OCI-LY7 (cell line): Measurements from ENCODE around the gene FBXL22. TPM values are rescaled to one million over a fixed set of nuclear protein-coding genes. Genes with fewer than 3 reads are reported as not detected.
"Not testable (repeated sequence)": the region's sequence is repeated elsewhere in the genome, so short reads cannot be mapped to it uniquely, and the experiment has no call there.

Experiments used
- BruUV-seq: library from RNA; stranded (reverse); fragments of 400-500 nt; replicated peaks from 2 replicates; lab custom pipeline; 2021; lab: Mats Ljungman, UMichigan
- CTCF ChIA-PET: fragments of 300-600 bp; sonication (Branson Sonifier 250); formaldehyde crosslinking; loops from one replicate; lab custom pipeline; 2022; ENCODE audit warnings: antibody characterized with exemption; ENCODE audit not compliant: unreplicated experiment; lab: Charles Lee
- POLR2A ChIA-PET: fragments of 300-600 bp; sonication (Branson Sonifier 250); formaldehyde crosslinking; loops from one replicate; lab custom pipeline; 2022; ENCODE audit warnings: antibody characterized with exemption; lab: Charles Lee
- DNase-seq: peaks from one replicate; pipeline ENCODE4 v3.0.0-alpha.2; 2015; ENCODE audit warnings: low spot score
- H2AFZ ChIP-seq: fragments of 200-600 bp; sonication (generic), shearing (Covaris generic); 2 replicates; pipeline ENCODE4 v1.6.1; 2014; ENCODE audit warnings: mild to moderate bottlenecking, antibody characterized with exemption, low read length, moderate library complexity
- H3K27ac ChIP-seq: fragments of 200-600 bp; sonication (generic); 2 replicates; pipeline ENCODE4 v1.5.1; 2014; ENCODE audit warnings: mixed run types, low read depth, mild to moderate bottlenecking, moderate library complexity, low read length, inconsistent platforms; ENCODE audit not compliant: poor library complexity, severe bottlenecking
- H3K36me3 ChIP-seq: fragments of 200-600 bp; sonication (generic); 2 replicates; pipeline ENCODE4 v1.6.1; 2014; ENCODE audit warnings: mild to moderate bottlenecking, antibody characterized with exemption, low read length, moderate library complexity, mixed read lengths; ENCODE audit not compliant: insufficient read depth
- H3K4me1 ChIP-seq: fragments of 200-600 bp; sonication (generic); 2 replicates; pipeline ENCODE4 v1.5.1; 2014; ENCODE audit warnings: mild to moderate bottlenecking, low read length; ENCODE audit not compliant: insufficient read depth, poor library complexity, severe bottlenecking
- H3K4me2 ChIP-seq: fragments of 200-600 bp; sonication (generic); 2 replicates; pipeline ENCODE4 v1.6.1; 2014; ENCODE audit warnings: mild to moderate bottlenecking, low read length
- H3K4me3 ChIP-seq: fragments of 200-600 bp; sonication (generic); 2 replicates; pipeline ENCODE4 v1.5.1; 2014; ENCODE audit warnings: mild to moderate bottlenecking, low read depth, low read length; ENCODE audit not compliant: poor library complexity, severe bottlenecking
- H3K79me2 ChIP-seq: fragments of 200-600 bp; sonication (generic); 2 replicates; pipeline ENCODE4 v1.6.1; 2016; ENCODE audit warnings: low read depth, mild to moderate bottlenecking, low read length, moderate library complexity, mixed read lengths; ENCODE audit not compliant: insufficient read depth
- H3K9me2 ChIP-seq: fragments of 200-600 bp; sonication (generic); 2 replicates; pipeline ENCODE4 v1.6.1; 2016; ENCODE audit warnings: mild to moderate bottlenecking, low read length, mixed read lengths; ENCODE audit not compliant: insufficient read depth
- H3K9me3 ChIP-seq: fragments of 200-600 bp; sonication (generic); 2 replicates; pipeline ENCODE4 v1.6.1; 2014; ENCODE audit warnings: mild to moderate bottlenecking, mixed run types, low read length, mixed read lengths
- H4K20me1 ChIP-seq: fragments of 200-600 bp; sonication (generic); 2 replicates; pipeline ENCODE4 v1.6.1; 2014; ENCODE audit warnings: mild to moderate bottlenecking, antibody characterized with exemption, low read length, moderate library complexity, mixed read lengths; ENCODE audit not compliant: insufficient read depth
- EZH2phosphoT487 ChIP-seq: fragments of 200-600 bp; sonication (generic); IDR thresholded peaks from 2 replicates; pipeline ENCODE4 v1.6.1; 2018; ENCODE audit warnings: low read depth, borderline replicate concordance, mild to moderate bottlenecking, mixed run types, antibody characterized with exemption, low read length, moderate library complexity, mixed read lengths
- intact Hi-C: fragments of 100-400 bp; cut with micrococcal nuclease; formaldehyde crosslinking; loops from one replicate; pipeline ENCODE4 v1.10.0; 2022; ENCODE audit not compliant: unreplicated experiment
- total RNA-seq, 2 experiments: library from RNA; depleted of rRNA in 1 of 2; stranded (reverse); fragments of >200 nt in 1 of 2; shearing (Covaris generic) in 1 of 2; gene quantifications; 2 replicates each; pipeline ENCODE4 v1.2.3, GENCODE V29; 2014 to 2022
- TF ChIP-seq, protein P1 (sequence below): fragments of 200-600 bp; sonication (generic); conservative IDR thresholded peaks from 2 replicates; pipeline ENCODE4 v1.5.1; 2014; ENCODE audit warnings: mild to moderate bottlenecking, antibody characterized with exemption, low read length, moderate library complexity, mixed read lengths

Gene FBXL22
- total RNA-seq, 2 experiments from 2014 or later = 0.19 TPM; not detected in 1

DNA sequence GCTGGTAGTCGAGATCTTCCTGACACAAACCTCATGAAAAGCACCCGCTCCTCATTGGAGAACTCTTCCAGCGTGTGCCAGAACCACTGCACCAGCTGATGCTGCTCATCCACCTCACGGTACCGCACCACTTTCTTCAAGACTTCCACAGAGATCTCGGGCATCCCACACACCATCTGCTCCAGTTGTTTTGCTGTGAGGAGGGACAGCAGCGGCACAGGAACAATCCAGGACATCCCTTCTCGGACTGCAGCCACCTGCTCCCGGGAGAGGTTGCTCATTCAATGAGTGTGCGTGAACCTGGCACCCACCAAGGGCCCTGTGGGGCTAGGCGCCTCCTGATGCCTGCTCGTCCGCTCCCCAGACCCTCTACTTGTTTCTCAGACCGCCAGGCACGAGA is 15.1 kb downstream of the FBXL22 start:
- Histone ChIP-seq H2AFZ (no peak overlapping the region), H3K27ac (no peak overlapping the region), H3K4me1 (peaks cover 16% of the 10 kb centered on the region), H3K9me3 (no peaks in the 10 kb centered on the region), H3K4me2 (no peak overlapping the region), H3K4me3 (no peak overlapping the region), H3K79me2 (no peaks in the 10 kb centered on the region), H3K9me2 (no peaks in the 10 kb centered on the region), H3K36me3 (peaks cover 51% of the 10 kb centered on the region), H4K20me1 (no peaks in the 10 kb centered on the region)
- CTCF ChIA-PET = no interaction called here
- intact Hi-C loops = loop anchor here (5.0 to 10.0 kb wide), 2 partner anchors 133 to 540 kb away; partner anchors contain the start of gene SNX22
- no TSS peak for BruUV-seq
- TF ChIP-seq, protein P1, sequence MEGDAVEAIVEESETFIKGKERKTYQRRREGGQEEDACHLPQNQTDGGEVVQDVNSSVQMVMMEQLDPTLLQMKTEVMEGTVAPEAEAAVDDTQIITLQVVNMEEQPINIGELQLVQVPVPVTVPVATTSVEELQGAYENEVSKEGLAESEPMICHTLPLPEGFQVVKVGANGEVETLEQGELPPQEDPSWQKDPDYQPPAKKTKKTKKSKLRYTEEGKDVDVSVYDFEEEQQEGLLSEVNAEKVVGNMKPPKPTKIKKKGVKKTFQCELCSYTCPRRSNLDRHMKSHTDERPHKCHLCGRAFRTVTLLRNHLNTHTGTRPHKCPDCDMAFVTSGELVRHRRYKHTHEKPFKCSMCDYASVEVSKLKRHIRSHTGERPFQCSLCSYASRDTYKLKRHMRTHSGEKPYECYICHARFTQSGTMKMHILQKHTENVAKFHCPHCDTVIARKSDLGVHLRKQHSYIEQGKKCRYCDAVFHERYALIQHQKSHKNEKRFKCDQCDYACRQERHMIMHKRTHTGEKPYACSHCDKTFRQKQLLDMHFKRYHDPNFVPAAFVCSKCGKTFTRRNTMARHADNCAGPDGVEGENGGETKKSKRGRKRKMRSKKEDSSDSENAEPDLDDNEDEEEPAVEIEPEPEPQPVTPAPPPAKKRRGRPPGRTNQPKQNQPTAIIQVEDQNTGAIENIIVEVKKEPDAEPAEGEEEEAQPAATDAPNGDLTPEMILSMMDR = no peak
- TF ChIP-seq EZH2phosphoT487 = no peak
- DNase-seq = no peak
- POLR2A ChIA-PET = interaction anchor here (0.6 kb wide), 1 partner anchor 92 kb away, joined by 3 read pairs; no protein-coding TSS in a partner anchor

DNA sequence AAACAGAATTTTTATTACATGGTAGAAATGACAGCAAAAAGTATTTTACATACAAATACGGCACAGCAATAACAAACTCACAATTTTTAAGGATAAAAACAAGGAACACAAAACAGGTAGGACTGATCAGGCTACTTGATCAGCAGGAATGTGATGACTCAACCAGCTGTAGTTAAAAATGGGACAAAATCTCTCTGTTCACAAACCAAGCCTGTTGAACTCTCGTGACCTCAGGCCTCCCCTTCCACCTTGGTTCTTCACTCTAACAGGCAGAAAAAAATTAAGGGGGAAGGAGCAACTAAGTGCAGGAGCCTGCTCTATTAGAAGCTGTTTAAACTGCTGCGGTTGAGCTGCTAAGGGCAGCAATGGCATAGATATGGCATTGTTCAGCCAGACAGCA is 18.7 kb downstream of the FBXL22 start:
- no peak for DNase-seq
- ChIA-PET CTCF (no interaction called here), POLR2A (no interaction called here)
- peaks cover 30% of the 10 kb centered on the region for H3K36me3 ChIP-seq
- H3K27ac ChIP-seq = no peak overlapping the region
- BruUV-seq = no TSS peak
- no peak overlapping the region for H2AFZ ChIP-seq
- H4K20me1 ChIP-seq = no peaks in the 10 kb centered on the region
- no peaks in the 10 kb centered on the region for H3K9me2 ChIP-seq
- H3K9me3 ChIP-seq = no peaks in the 10 kb centered on the region
- intact Hi-C loops = loop anchor here (10.0 kb wide), 1 partner anchor 129 kb away; no protein-coding TSS in a partner anchor
- peaks cover 4% of the 10 kb centered on the region for H3K4me1 ChIP-seq
- no peak overlapping the region for H3K4me2 ChIP-seq
- TF ChIP-seq, protein P1 = no peak
- TF ChIP-seq EZH2phosphoT487 = no peak
- H3K79me2 ChIP-seq = no peaks in the 10 kb centered on the region
- no peak overlapping the region for H3K4me3 ChIP-seq

DNA sequence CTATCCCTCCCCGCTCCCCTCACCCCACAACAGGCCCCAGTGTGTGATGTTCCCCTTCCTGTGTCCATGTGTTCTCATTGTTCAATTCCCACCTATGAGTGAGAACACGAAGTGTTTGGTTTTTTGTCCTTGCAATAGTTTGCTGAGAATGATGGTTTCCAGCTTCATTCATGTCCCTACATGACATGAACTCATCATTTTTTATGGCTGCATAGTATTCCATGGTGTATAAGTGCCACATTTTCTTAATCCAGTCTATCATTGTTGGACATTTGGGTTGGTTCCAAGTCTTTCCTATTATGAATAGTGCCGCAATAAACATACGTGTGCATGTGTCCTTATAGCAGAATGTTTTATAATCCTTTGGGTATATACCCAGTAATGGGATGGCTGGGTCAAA is 20.0 kb downstream of the FBXL22 start:
- DNase-seq, H3K4me2 ChIP-seq, H3K4me1 ChIP-seq, CTCF ChIA-PET, H3K79me2 ChIP-seq, H3K27ac ChIP-seq, H3K9me3 ChIP-seq, H3K9me2 ChIP-seq, H4K20me1 ChIP-seq, H3K4me3 ChIP-seq, BruUV-seq, POLR2A ChIA-PET, H2AFZ ChIP-seq: not testable (repeated sequence)
- H3K36me3 ChIP-seq = peaks cover 28% of the 10 kb centered on the region
- intact Hi-C loops = loop anchor here (10.0 kb wide), 1 partner anchor 128 kb away; no protein-coding TSS in a partner anchor

DNA sequence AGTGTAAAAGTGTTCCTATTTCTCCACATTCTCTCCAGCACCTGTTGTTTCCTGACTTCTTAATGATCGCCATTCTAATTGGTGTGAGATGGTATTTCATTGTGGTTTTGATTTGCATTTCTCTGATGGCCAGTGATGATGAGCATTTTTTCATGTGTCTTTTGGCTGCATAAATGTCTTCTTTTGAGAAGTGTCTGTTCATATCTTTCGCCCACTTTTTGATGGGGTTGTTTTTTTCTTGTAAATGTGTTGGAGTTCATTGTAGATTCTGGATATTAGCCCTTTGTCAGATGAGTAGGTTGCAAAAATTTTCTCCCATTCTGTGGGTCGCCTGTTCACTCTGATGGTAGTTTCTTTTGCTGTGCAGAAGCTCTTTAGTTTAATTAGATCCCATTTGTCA is 20.4 kb downstream of the FBXL22 start:
- H3K4me2 ChIP-seq, H3K9me2 ChIP-seq, H3K27ac ChIP-seq, BruUV-seq, DNase-seq, H3K79me2 ChIP-seq, H3K9me3 ChIP-seq, POLR2A ChIA-PET, CTCF ChIA-PET, H3K4me1 ChIP-seq, H4K20me1 ChIP-seq, H3K4me3 ChIP-seq, H2AFZ ChIP-seq: not testable (repeated sequence)
- intact Hi-C loops = loop anchor here (10.0 kb wide), 1 partner anchor 127 kb away; no protein-coding TSS in a partner anchor
- peaks cover 29% of the 10 kb centered on the region for H3K36me3 ChIP-seq

DNA sequence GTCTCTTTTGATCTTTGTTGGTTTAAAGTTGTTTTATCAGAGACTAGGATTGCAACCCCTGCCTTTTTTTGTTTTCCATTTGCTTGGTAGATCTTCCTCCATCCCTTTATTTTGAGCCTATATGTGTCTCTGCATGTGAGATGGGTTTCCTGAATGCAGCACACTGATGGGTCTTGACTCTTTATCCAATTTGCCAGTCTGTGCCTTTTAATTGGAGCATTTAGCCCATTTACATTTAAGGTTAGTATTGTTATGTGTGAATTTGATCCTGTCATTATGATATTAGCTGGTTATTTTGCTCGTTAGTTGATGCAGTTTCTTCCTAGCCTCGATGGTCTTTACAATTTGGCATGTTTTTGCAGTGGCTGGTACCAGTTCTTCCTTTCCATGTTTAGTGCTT is 23.6 kb downstream of the FBXL22 start:
- H3K4me1 ChIP-seq, CTCF ChIA-PET, H3K9me2 ChIP-seq, H3K27ac ChIP-seq, BruUV-seq, intact Hi-C loops, H3K4me3 ChIP-seq, H3K9me3 ChIP-seq, POLR2A ChIA-PET, H2AFZ ChIP-seq, H4K20me1 ChIP-seq, H3K79me2 ChIP-seq, DNase-seq, H3K4me2 ChIP-seq: not testable (repeated sequence)
- peaks cover 46% of the 10 kb centered on the region for H3K36me3 ChIP-seq
